Uterus (tissue), 2 donors: Measurements from ENCODE around the gene CBLL1.

Source experiments
- CTCF ChIP-seq, 4 experiments: fragments of 200-600 bp in 2 of 4; fragments of 450-650 bp in 2 of 4; sonication (generic) in 2 of 4; IDR thresholded peaks; one replicate each; pipeline ENCODE4 v1.5.1; 2016 to 2019; ENCODE audit warnings: antibody characterized with exemption in 4 of 4, mild to moderate bottlenecking in 2 of 4, moderate library complexity in 1 of 4
- POLR2A ChIP-seq, 2 donors: fragments of 450-650 bp; IDR thresholded peaks; one replicate each; pipeline ENCODE4 v1.6.1; 2016; ENCODE audit warnings: antibody characterized with exemption in 2 of 2, mild to moderate bottlenecking in 1 of 2, moderate library complexity in 1 of 2

GRCh38 chr7:107742678-107743566 lies 1.0 kb upstream of the CBLL1 start:
- TF ChIP-seq POLR2A (IDR thresholded peaks at IDR 0.05) (no peak), CTCF (IDR thresholded peaks at IDR 0.05) (no peak)
